Subcutaneous abdominal adipose tissue (tissue), 5 donors: Measurements from ENCODE around the gene SNIP1.

Experiments
- H3K27ac ChIP-seq: one replicate; pipeline ENCODE4 v1.7.0; 2013; ENCODE audit warnings: low read depth, mild to moderate bottlenecking, inconsistent platforms, low read length, moderate library complexity
- H3K27me3 ChIP-seq, 5 donors: one replicate each; pipeline ENCODE4 v1.7.0; 2013; ENCODE audit warnings: low read length in 5 of 5, inconsistent platforms in 1 of 5; ENCODE audit not compliant: control insufficient read depth in 5 of 5, insufficient read depth in 4 of 5
- H3K36me3 ChIP-seq, 5 donors: one replicate each; pipeline ENCODE4 v1.7.0; 2013; ENCODE audit warnings: low read length in 5 of 5; ENCODE audit not compliant: control insufficient read depth in 5 of 5, insufficient read depth in 5 of 5
- H3K4me1 ChIP-seq, 5 donors: one replicate each; pipeline ENCODE4 v1.7.0; 2013; ENCODE audit warnings: low read length in 5 of 5, mild to moderate bottlenecking in 3 of 5, moderate library complexity in 1 of 5; ENCODE audit not compliant: control insufficient read depth in 5 of 5, insufficient read depth in 5 of 5
- H3K4me3 ChIP-seq, 5 donors: one replicate each; pipeline ENCODE4 v1.7.0; 2013; ENCODE audit warnings: low read length in 5 of 5, low read depth in 1 of 5
- H3K9ac ChIP-seq, 5 donors: one replicate each; pipeline ENCODE4 v1.7.0; 2013; ENCODE audit warnings: low read length in 5 of 5, mild to moderate bottlenecking in 4 of 5, moderate library complexity in 3 of 5
- H3K9me3 ChIP-seq, 5 donors: one replicate each; pipeline ENCODE4 v1.7.0; 2013; ENCODE audit warnings: low read length in 5 of 5; ENCODE audit not compliant: control insufficient read depth in 5 of 5
- donor health status: healthy.
- donor health status: healthy.
- donor health status: healthy.
- donor health status: healthy.
- donor health status: healthy.

Gene SNIP1

GRCh38 chr1:37497832-37498231 lies 56.3 kb downstream of the SNIP1 start:
- H3K27me3 ChIP-seq, result no peaks in the 10 kb centered on the region
- H3K9ac ChIP-seq, result no peak overlapping the region
- H3K9me3 ChIP-seq, result no peaks in the 10 kb centered on the region
- peaks cover 3 to 8% (median 6%) of the 10 kb centered on the region in 5 donors for H3K4me1 ChIP-seq
- H3K36me3 ChIP-seq, result peaks cover 20 to 49% (median 36%) of the 10 kb centered on the region in 5 donors
- H3K27ac ChIP-seq, result no peak overlapping the region
- H3K4me3 ChIP-seq, result no peak overlapping the region

GRCh38 chr1:37495875-37496274 lies 58.2 kb downstream of the SNIP1 start:
- H3K36me3 ChIP-seq, result peaks cover 17 to 46% (median 33%) of the 10 kb centered on the region in 5 donors

DNA sequence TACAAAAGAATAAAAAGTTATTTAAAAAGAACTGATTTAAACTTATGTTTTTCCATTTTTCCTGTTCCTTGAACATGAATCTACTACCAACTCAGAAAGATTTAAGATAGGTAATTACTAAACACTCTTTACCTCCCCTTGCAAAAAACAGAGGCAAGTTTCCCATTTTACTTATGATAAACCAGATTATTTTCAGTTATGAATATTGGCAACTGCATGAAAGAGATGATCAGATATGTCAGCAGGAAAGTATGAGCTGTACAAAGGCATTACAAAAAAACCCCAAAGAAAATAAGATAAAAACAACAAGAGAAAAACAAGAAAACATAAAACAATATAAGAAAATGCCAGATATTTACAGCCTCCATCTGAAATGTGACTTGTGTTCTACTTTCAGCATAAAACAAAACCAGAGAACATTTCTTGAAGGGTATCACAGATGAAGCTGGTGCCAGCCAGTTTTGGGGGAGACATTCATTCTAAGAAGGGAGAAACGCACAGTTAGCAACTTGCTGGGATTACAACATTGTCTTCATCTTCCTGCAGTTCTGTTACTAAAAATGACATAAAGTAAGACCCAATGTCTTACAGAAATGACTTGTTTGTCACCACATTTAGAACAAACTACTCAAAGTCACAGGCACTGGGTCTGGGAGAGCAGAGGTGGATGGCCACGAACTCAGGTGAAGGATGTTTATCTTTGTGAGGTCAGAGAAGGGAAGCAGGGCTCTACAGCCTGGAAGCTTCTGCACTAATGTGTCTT lies 60.6 kb downstream of the SNIP1 start:
- H3K27ac ChIP-seq, result no peak overlapping the region
- H3K9me3 ChIP-seq, result no peaks in the 10 kb centered on the region
- no peak overlapping the region for H3K4me3 ChIP-seq
- peaks cover 17 to 52% (median 35%) of the 10 kb centered on the region in 5 donors for H3K36me3 ChIP-seq
- no peaks in the 10 kb centered on the region for H3K27me3 ChIP-seq
- no peaks in the 10 kb centered on the region for H3K4me1 ChIP-seq
- H3K9ac ChIP-seq, result no peak overlapping the region

More at GRCh38 chr1:37495875-37496274, 58.2 kb downstream of the SNIP1 start:
- Histone ChIP-seq H3K27ac (no peak overlapping the region), H3K4me3 (no peak overlapping the region), H3K27me3 (no peaks in the 10 kb centered on the region), H3K4me1 (peaks cover 3 to 8% (median 6%) of the 10 kb centered on the region in 5 donors), H3K9me3 (no peaks in the 10 kb centered on the region), H3K9ac (no peak overlapping the region)

- Histone ChIP-seq H3K9ac (peak overlapping the region in 4 of 5 donors; percentile 15 to 66 (median 41)), H3K4me1 (peaks cover 8 to 42% (median 34%) of the 10 kb centered on the region in 5 donors), H3K27me3 (no peaks in the 10 kb centered on the region), H3K27ac (peak overlapping the region; percentile 84), H3K9me3 (no peaks in the 10 kb centered on the region), H3K4me3 (no peak overlapping the region), H3K36me3 (peaks cover 9 to 54% (median 38%) of the 10 kb centered on the region in 5 donors)
Observed at GRCh38 chr1:37487619-37487984, 66.5 kb downstream of the SNIP1 start.

DNA sequence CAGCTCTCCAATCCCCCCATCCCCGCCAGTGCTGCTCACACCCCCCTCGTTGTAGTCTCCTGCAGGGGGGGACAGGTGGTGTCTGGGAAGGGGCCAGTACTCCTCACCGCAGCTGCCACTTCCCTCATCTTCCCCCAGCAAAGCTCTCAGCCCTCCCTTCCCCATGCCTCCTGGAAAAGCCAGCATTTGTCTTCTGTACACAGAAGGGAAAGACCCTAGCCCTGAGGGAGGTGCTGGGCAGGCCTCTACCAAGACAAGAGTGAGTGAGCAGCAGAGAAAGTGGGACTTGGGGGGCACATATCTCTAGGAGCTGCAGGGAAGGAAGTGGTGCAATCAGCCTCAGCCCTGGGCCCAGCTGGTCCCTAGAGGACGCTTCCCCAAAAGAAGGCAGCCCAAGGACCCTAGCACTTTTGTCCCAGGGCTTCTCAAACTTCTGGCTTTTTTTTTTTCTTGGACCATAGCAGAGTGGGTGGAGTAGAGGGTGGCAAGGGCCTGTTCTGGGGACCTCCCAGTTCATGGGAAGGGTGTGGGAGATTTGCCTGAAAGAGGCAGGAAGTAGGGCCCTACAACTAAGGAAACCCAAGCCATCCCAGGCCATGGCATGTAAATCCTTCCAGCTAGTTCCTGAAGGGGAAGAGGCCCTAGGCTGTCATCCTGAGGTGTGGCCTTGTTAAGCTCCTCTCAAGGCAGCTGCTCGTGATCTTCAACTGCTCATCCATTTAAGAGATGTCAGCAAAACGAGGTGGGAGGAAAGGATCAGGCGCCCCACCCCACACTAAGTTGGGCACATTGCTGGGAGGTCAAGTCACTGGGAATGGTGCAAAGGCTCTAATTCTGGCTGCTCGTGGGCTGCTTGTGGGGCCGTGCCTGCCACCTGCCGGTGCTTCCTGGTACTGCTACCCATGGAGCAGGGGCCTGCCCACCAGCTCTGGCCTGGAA lies 67.1 kb downstream of the SNIP1 start:
- peaks cover 7 to 58% (median 42%) of the 10 kb centered on the region in 5 donors for H3K36me3 ChIP-seq
- peak overlapping the region; percentile 36 to 66 (median 57) for H3K9ac ChIP-seq

GRCh38 chr1:37485902-37486679 lies 68.0 kb downstream of the SNIP1 start:
- no peaks in the 10 kb centered on the region for H3K27me3 ChIP-seq
- H3K9ac ChIP-seq, result peak overlapping the region in 4 of 5 donors; percentile 7 to 61 (median 46)
- no peaks in the 10 kb centered on the region for H3K9me3 ChIP-seq
- peaks cover 7 to 63% (median 46%) of the 10 kb centered on the region in 5 donors for H3K36me3 ChIP-seq
- H3K4me1 ChIP-seq, result peaks cover 8 to 42% (median 34%) of the 10 kb centered on the region in 5 donors
- H3K27ac ChIP-seq, result peak overlapping the region; percentile 84
- peak overlapping the region in 1 of 5 donors; percentile 32 for H3K4me3 ChIP-seq

More for the DNA sequence above, 67.1 kb downstream of the SNIP1 start:
- Histone ChIP-seq H3K9me3 (no peaks in the 10 kb centered on the region), H3K27ac (peak overlapping the region; percentile 84), H3K4me3 (no peak overlapping the region), H3K4me1 (peaks cover 8 to 42% (median 34%) of the 10 kb centered on the region in 5 donors), H3K27me3 (no peaks in the 10 kb centered on the region)
